Fibroblast of skin of scalp (primary cell): ENCODE measurements around the gene MRPS21. TPM values are rescaled to one million over a fixed set of nuclear protein-coding genes. Genes with fewer than 3 reads are reported as not detected.

Experiments
- DNase-seq: peaks from one replicate; pipeline ENCODE4 v3.0.0-alpha.2; 2013
- polyA plus RNA-seq, 2 experiments: library from polyadenylated mRNA; unstranded; fragments of 120-200 nt; gene quantifications; one replicate each; pipeline ENCODE4 v1.2.1, GENCODE V29; 2013; ENCODE audit not compliant: insufficient read length in 2 of 2

Gene MRPS21
- polyA plus RNA-seq (2013, experiment 1 of 2; ENCODE audit: insufficient read length): 50.8 TPM
- 47.7 TPM for polyA plus RNA-seq (2013, experiment 2 of 2; ENCODE audit: insufficient read length)

DNA sequence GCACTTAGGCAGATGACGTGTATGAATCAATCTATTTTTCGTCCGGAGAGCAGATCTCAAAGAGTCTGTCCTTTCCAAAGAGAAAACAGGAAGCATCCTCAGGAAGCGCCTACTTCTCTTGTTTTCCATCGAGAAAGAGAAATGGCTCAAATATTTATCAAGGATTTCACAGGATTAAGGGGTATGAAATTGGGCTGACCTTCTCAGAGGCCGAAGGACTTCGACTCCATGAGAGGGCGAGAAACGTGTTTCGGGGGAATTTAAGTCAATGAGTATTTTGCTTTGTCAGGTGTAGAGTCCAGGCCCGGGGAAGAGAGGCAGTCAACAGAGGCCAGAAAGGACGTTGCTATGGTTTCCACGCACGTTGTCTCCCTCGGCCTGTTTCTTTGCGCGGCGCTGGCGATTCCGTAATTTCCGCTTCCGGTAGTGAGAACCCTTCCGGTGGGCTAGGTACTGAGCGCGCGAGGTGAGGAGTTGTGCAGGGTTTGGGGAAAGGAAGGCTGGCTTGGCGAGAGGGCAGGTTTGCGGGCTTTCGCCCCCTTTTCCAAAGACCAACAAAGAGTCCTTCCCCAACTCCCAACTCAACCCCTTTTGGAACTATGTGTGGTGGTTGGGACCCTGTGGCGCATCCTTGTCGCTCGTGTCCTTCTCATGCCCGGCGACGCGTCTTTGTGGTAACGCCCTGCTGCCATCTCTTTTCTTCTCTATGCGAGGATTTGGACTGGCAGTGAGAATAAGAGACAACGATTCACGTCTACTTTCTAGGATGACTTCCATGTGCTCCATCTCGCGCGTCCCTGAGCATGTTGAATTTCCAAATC is at the start of gene MRPS21:
Gene MRPS21 (plus strand): TSS at position 429 of the 821 bp plus-strand sequence. CDS start 506 bp downstream, outside the sequence.
- DNase-seq: peak; percentile 89

DNA sequence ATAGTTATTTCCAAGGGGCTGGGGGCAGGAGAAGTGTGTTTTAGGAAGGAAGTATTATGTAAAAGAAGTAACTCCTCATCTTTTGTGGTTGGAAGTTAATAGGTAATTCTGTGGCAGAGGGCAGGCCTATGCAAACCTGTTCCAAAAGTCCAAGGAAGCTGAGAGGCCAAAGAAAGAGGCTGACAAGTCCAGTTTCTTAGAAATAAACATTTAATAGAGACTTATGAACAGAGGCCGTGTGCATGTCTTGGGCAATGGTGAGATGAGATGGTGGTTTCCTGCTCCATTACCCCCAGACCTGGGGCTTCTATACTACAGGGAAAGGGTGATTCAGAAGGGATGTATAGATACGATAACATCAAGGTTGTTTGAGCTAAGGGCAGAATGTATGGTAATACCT is 43.7 kb upstream of the MRPS21 start:
- no peak for DNase-seq

- DNase-seq: no peak
These were observed 37.5 kb upstream of the MRPS21 start for GRCh38 chr1:150256198-150256553.

DNA sequence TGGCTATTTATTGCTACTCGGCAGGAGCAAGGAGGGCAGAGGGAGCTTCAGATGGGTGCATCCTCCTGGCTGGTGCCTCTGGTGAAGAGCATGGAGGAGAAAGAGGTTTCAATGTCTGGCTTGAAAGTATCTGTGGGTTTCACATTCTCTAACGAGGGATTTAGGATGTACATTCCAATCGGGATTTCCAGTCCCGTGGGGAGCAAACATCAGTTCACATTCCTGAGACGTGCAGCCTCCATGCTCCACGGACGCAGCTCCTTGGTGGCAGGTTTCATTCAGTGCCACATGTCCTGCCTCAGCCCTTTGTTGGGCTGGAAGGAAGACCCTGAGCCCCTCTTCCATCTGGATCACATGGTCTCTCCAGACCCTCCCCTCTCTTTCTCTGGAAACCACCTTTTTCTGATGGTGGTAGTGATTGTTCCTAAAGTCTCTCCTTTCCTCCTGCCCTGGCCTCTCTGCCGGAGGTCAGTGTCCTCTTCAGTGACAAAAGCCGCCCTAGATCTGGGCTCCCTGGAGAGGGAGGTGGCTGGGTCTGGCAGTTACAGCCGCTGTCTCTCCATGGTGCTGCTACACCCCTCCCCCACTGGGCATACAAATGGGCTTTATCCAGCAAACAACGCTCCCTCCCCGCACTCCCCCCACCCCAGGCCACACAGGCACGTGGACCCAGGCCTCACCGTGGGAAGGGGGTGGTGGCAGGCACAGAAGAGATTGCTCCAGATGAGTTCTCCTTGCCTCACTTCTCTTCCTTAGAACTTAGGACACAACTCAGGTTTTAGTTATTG is 36.9 kb upstream of the MRPS21 start:
- DNase-seq: peak; percentile 77

DNA sequence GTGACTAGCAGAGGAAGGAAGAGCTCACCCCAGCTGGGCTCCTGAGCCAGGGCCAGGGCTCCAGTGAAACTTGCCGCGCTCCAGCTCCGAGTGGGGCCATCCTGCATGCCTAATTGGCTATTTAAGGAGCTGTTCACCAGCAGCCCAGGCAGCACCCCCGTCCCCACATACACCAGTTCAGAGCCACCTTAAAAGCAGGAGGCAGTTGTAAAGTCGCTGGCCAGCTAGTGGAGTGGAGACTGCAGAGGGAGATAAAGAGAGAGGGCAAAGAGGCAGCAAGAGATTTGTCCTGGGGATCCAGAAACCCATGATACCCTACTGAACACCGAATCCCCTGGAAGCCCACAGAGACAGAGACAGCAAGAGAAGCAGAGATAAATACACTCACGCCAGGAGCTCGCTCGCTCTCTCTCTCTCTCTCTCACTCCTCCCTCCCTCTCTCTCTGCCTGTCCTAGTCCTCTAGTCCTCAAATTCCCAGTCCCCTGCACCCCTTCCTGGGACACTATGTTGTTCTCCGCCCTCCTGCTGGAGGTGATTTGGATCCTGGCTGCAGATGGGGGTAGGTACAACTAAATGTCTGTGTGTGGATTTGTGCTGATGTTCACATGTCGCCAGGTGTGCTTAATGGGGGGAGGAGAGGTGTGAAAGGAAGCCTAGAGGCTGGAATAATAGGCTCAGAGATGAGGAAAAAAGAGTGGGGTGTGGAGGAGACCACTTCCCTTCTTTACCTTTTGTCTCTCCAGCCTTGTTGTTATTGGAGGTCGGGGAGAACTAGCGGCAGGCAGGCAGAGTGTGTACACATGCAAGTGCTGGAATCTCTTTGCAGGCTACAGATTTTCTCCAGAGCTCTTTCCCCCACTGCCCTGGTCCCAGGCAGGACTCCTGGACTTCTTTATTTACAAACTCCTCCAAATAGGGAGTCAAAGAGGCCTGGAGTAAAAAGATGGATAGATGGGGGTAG is 35.8 kb upstream of the MRPS21 start, which contains the start of gene CA14:
Gene CA14 (plus strand): TSS at position 151 of the 962 bp plus-strand sequence. CDS start 355 bp downstream, at position 506.
- no peak for DNase-seq

DNA sequence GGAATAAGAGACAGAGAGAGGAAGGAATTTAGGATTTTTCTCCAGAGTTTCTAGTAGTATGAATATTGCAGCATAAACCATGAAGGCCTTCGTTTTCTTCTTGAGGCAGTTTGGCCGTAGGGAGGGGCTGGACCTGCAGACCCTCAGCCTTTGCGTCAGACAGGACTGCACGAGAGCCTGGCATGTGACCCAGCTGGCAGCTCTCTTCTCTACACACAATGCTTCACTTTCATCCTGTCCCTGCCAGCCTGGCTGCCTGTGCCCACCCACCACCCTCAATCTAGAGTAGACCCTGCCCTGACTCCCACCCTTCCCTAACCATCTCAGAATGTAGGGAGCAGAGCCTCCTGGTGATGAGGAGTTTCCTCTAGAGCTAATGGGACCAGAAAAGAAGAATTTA is 34.4 kb upstream of the MRPS21 start:
- no peak for DNase-seq

GRCh38 chr1:150259758-150260669 is 33.6 kb upstream of the MRPS21 start:
- no peak for DNase-seq

- DNase-seq: no peak
These were observed 32.3 kb upstream of the MRPS21 start for GRCh38 chr1:150261367-150261766.

DNA sequence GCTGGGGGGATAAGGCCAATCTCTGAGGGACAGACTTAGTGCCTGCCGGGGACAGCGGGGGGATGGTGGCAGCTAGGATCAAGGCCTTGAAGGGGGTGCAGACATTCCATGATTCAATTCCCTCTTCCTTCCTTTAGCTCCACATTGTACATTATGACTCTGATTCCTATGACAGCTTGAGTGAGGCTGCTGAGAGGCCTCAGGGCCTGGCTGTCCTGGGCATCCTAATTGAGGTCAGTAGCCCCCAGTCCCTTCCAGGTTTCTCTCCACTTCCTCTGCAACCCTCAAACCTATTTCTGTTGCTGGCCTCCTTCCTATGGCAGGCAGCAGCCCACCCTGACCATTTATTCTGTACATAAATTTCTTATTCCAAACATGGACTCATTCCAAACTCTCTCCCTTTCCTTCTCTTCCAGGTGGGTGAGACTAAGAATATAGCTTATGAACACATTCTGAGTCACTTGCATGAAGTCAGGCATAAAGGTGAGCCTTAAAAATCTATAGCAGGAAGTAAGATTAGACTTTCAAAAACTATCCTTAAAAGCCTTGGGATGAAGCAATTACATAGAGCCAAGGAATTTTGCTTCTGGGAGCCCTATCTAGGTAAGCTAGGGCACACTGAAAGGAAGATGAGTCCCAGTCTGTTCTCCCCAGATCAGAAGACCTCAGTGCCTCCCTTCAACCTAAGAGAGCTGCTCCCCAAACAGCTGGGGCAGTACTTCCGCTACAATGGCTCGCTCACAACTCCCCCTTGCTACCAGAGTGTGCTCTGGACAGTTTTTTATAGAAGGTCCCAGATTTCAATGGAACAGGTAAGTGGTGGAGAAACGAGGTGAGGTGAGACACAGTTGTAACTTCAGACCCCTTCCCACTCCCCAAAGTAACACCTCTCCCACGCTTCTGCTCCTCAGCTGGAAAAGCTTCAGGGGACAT is 31.0 kb upstream of the MRPS21 start:
- DNase-seq: no peak

DNA sequence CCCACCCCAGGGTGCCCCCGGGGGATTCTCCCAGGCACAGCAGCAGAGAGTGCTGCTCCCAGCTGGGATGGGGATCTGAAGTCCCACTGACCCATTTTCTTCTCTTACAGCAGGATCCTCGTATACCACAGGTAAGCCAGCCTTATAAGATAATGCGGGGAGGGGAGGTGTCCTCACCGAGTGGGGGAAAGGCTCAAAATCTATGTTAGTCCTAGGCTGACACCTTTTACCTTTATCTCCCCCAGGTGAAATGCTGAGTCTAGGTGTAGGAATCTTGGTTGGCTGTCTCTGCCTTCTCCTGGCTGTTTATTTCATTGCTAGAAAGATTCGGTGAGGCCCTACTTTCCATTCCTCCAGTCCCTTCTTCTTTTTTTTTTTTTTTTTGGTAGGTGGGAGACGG is 30.1 kb upstream of the MRPS21 start:
- no peak for DNase-seq

DNA sequence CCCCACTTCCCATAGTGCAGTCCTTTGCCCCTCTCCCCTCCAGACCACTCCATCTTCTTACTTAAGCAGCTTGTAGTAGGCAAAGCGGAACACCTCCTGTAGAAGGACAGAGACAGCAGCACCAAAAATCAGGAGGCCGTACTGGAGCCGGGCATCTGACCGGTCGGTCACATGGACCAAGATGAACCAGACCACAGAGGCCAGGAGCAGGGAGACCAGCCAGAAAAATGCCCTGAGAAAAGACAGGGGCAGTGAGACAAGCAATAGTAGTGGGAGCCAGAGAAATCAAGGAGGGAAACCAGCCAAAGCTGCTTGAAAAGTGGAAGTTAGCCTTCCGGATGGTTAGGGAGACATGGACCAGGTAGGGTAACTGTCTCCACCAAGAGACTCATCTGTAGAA is 25.8 kb upstream of the MRPS21 start:
- no peak for DNase-seq

- DNase-seq: no peak
These were observed 25.3 kb upstream of the MRPS21 start for GRCh38 chr1:150268340-150268704.

- peak; percentile 98 for DNase-seq
These were observed 24.8 kb upstream of the MRPS21 start, which contains the start of gene APH1A for GRCh38 chr1:150268705-150269403. APH1A (minus strand) TSS chr1:150269016; CDS start chr1:150268810, 206 bp downstream.

- DNase-seq: no peak
These were observed 24.2 kb upstream of the MRPS21 start for GRCh38 chr1:150269451-150269850.

GRCh38 chr1:150271291-150271959 is 22.2 kb upstream of the MRPS21 start:
- DNase-seq: no peak

- no peak for DNase-seq
These were observed 20.4 kb upstream of the MRPS21 start for GRCh38 chr1:150273311-150273710.

DNA sequence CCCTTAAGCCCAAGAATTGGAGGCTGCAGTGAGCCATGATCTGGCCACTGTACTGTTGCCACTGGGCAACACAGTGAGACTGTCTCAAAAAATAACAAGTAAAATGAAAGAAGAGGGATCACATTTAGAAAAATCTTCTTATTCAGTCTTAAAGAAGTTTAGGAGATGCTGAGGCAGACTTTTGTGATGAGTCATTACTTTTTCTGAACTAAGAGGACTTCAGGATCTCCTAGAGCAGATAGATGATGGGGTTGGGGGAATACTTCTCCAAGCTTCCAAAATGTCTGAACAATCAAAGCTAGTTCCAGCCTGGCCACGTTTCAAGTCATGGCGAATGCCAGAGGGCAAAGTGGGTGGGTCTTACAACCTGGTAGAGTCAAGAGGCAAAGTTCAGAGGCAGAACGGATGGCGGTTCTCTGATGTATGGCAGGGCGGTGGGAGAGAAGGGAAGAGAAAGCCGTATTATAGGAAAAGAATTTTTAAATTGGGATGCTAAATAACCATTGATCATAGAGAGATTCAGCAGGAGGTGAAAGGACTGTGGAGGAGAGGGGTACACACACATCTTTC is 13.4 kb upstream of the MRPS21 start:
- DNase-seq: no peak

DNA sequence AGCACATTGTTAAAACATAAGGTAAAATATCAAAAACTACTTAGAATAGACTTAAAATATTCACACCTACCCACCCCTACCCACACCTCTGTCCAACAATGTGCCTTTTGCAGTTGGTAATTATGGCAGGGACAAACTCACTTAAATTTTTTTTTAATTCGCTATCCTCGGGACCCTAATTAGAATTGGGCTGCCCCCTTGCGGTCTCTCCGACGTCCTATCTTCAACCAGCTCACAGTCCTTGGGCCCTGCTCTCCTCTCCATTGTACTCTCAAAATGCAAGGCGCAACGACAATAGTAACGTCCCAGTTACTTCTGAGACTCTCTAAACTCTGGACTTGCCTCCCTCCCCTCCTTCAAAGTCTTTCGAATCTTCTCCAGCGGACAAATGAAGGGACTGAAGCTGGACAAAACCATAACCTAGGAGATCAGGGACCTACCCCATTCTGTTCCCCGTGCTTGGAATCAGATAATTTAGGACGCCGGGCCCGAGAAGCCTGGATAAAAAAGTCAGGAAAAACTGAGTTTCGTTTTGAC is 12.4 kb upstream of the MRPS21 start:
- DNase-seq: peak; percentile 74
